ENCODE data around the gene KRTAP5-3.
"Not testable (repeated sequence)": the region's sequence is repeated elsewhere in the genome, so short reads cannot be mapped to it uniquely, and the experiment has no call there.

DNA sequence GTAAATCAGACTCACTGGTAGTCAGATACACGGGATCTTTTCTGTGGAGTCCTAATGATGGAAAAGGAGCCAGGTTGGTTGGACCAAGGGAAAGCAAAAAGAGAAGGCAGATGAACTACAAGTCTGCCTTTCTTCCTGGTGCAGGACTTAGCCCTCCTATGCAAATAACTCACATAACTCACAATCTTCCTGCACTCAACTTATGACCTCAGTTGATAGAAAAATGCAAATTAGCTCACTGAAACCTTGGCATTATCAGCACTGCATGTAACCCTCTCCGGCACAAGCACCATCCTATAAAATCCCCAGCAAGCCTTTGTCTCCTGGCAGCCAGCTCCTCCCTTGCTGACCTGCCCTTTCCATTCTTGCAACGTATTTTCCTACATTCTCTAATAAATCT lies 6.6 kb downstream of the KRTAP5-3 start:
- TF ChIP-seq, protein P1, sequence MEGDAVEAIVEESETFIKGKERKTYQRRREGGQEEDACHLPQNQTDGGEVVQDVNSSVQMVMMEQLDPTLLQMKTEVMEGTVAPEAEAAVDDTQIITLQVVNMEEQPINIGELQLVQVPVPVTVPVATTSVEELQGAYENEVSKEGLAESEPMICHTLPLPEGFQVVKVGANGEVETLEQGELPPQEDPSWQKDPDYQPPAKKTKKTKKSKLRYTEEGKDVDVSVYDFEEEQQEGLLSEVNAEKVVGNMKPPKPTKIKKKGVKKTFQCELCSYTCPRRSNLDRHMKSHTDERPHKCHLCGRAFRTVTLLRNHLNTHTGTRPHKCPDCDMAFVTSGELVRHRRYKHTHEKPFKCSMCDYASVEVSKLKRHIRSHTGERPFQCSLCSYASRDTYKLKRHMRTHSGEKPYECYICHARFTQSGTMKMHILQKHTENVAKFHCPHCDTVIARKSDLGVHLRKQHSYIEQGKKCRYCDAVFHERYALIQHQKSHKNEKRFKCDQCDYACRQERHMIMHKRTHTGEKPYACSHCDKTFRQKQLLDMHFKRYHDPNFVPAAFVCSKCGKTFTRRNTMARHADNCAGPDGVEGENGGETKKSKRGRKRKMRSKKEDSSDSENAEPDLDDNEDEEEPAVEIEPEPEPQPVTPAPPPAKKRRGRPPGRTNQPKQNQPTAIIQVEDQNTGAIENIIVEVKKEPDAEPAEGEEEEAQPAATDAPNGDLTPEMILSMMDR (IDR thresholded peaks at IDR 0.05): not testable (repeated sequence)
- not testable (repeated sequence) for TF ChIP-seq ZFX (IDR thresholded peaks at IDR 0.05; ENCODE audit: borderline replicate concordance)
